ENCODE results near the gene ST7. TPM values are rescaled to one million over a fixed set of nuclear protein-coding genes. Genes with fewer than 3 reads are reported as not detected.

Gene ST7
- total and polyA plus RNA-seq, 7 donors, result 6.0 to 12.5 (median 7.3) TPM

GRCh38 chr7:117090791-117091190 is 137.5 kb downstream of the ST7 start:
- no peak overlapping the region for H3K27ac ChIP-seq
- no peak for TF ChIP-seq CTCF (IDR thresholded peaks at IDR 0.05)
- no peaks in the 10 kb centered on the region for H3K36me3 ChIP-seq (ENCODE audit: insufficient read depth in 1 of 2, low read depth in 1 of 2)
- no peaks in the 10 kb centered on the region for H3K9me3 ChIP-seq
- H3K4me1 ChIP-seq, result peaks cover 17% of the 10 kb centered on the region
- DNase-seq, result no peak
- ATAC-seq, result peak in 2 of 4 donors; percentile 41 to 44
- no peak overlapping the region for H3K4me3 ChIP-seq
- WGBS, 3 donors, result 43 to 68% (median 47%) methylated on average over 5 of the region's 5 CpGs
- intact Hi-C loops (cut with DNase I), result no loop called here
- H3K27me3 ChIP-seq (ENCODE audit: insufficient read depth in 3 of 3, low read length in 2 of 3), result no peaks in the 10 kb centered on the region

GRCh38 chr7:117091721-117092120 is 138.4 kb downstream of the ST7 start:
- H3K9me3 ChIP-seq, result no peaks in the 10 kb centered on the region
- no peak overlapping the region for H3K4me3 ChIP-seq
- WGBS, 3 donors, result 60 to 87% (median 65%) methylated on average over 3 of the region's 3 CpGs
- no peak overlapping the region for H3K27ac ChIP-seq
- no peak for DNase-seq
- H3K36me3 ChIP-seq (ENCODE audit: insufficient read depth in 1 of 2, low read depth in 1 of 2), result no peaks in the 10 kb centered on the region
- peaks cover 10% of the 10 kb centered on the region for H3K4me1 ChIP-seq
- peak in 3 of 4 donors; percentile 26 to 48 (median 36) for ATAC-seq
- intact Hi-C loops (cut with DNase I), result no loop called here
- H3K27me3 ChIP-seq (ENCODE audit: insufficient read depth in 3 of 3, low read length in 2 of 3), result no peaks in the 10 kb centered on the region
- no peak for TF ChIP-seq CTCF (IDR thresholded peaks at IDR 0.05)

- no peak overlapping the region for H3K4me3 ChIP-seq
- intact Hi-C loops (cut with DNase I), result no loop called here
- H3K27me3 ChIP-seq (ENCODE audit: insufficient read depth in 3 of 3, low read length in 2 of 3), result no peaks in the 10 kb centered on the region
- ATAC-seq (no peak), DNase-seq (no peak)
- H3K27ac ChIP-seq, result no peak overlapping the region
- WGBS, 3 donors, result 69 to 71% (median 70%) methylated on average over 3 of the region's 3 CpGs
- H3K9me3 ChIP-seq, result no peaks in the 10 kb centered on the region
- TF ChIP-seq CTCF (IDR thresholded peaks at IDR 0.05), result no peak
- H3K4me1 ChIP-seq, result peaks cover 10% of the 10 kb centered on the region
- H3K36me3 ChIP-seq (ENCODE audit: insufficient read depth in 1 of 2, low read depth in 1 of 2), result no peaks in the 10 kb centered on the region
Measured at GRCh38 chr7:117092785-117093184, 139.5 kb downstream of the ST7 start.

- Histone ChIP-seq H3K36me3 (ENCODE audit: insufficient read depth in 1 of 2, low read depth in 1 of 2) (no peaks in the 10 kb centered on the region), H3K4me1 (peaks cover 8% of the 10 kb centered on the region), H3K27ac (no peak overlapping the region), H3K9me3 (no peaks in the 10 kb centered on the region), H3K4me3 (no peak overlapping the region), H3K27me3 (ENCODE audit: insufficient read depth in 3 of 3, low read length in 2 of 3) (no peaks in the 10 kb centered on the region)
- 89 to 93% (median 90%) methylated on average over 3 of the region's 3 CpGs for WGBS, 3 donors
- ATAC-seq, result no peak
- no peak for TF ChIP-seq CTCF (IDR thresholded peaks at IDR 0.05)
- intact Hi-C loops (cut with DNase I), result no loop called here
- DNase-seq, result no peak
Measured at GRCh38 chr7:117094457-117094856, 141.2 kb downstream of the ST7 start.

- H3K4me1 ChIP-seq, result peaks cover 8% of the 10 kb centered on the region
Measured at GRCh38 chr7:117095055-117095454, 141.8 kb downstream of the ST7 start.

More at GRCh38 chr7:117095055-117095454, 141.8 kb downstream of the ST7 start:
- no peaks in the 10 kb centered on the region for H3K36me3 ChIP-seq (ENCODE audit: insufficient read depth in 1 of 2, low read depth in 1 of 2)
- DNase-seq (no peak), ATAC-seq (peak; percentile 42 to 77 (median 58))
- no peak overlapping the region for H3K4me3 ChIP-seq
- intact Hi-C loops (cut with DNase I), result no loop called here
- no peaks in the 10 kb centered on the region for H3K9me3 ChIP-seq
- H3K27ac ChIP-seq, result no peak overlapping the region
- TF ChIP-seq CTCF (IDR thresholded peaks at IDR 0.05), result no peak
- H3K27me3 ChIP-seq (ENCODE audit: insufficient read depth in 3 of 3, low read length in 2 of 3), result no peaks in the 10 kb centered on the region
- WGBS, 3 donors, result 68 to 88% (median 75%) methylated on average over 5 of the region's 5 CpGs
